CD4-positive, alpha-beta T cell treated with Interferon alpha-2 for 1 hour (primary cell): ENCODE results near the gene PRRC2B.
A peak's percentile ranks its signal among the peaks of the same experiment; 100 is the strongest.

Source experiments
- DNase-seq, 2 donors: peaks; one replicate each; pipeline ENCODE4 v3.0.0-alpha.2; 2020 to 2022

PRRC2B gene

DNA sequence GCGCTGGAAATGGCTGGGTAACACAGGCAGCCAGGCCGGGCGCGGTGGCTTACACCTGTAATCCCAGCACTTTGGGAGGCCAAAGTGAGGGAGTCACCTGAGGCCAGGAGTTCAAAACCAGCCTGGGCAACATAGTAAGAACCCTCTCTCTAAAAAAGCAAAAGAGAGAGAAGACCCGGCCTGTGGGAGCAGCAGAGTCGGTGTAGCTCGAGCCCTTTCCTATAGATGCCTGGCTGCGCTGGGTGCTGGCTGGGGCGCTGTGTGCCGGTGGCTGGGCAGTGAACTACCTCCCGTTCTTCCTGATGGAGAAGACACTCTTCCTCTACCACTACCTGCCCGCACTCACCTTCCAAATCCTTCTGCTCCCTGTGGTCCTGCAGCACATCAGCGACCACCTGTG lies 127.9 kb downstream of the PRRC2B start:
- no peak for DNase-seq

DNA sequence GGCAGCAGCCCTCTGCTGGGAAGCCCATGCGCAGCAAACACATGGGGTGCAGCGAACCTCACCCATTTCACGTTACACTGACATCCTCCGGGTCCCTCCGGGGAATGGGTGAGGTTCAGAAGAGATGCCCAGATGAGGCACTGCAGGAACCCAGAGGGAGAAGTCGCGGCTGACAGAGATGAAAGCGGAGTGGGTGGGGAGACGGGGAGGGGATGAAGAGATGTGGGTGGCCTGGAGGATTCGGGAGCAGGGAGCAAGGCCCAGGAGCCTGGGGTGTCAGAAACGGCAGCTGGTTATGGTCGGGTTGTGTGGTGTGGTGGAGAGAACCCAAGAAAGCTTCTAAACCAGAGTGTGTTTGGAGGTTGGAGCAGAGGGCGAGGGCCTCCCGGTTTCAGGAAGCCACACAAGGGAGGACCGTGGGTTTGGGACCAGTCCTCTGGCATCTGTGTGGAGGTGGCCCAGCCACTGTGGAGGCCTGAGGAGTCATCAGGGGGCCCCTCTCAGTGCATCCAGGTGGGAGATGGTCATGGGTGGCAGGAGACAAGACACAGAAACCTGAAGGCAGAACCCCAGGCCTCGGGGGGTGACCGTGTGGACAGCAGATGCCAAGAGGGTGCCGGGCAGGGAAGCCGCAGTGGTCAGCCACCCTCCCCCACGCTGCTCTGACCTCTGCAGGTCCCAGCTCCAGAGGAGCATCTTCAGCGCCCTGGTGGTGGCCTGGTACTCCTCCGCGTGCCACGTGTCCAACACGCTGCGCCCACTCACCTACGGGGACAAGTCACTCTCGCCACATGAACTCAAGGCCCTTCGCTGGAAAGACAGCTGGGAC lies 128.6 kb downstream of the PRRC2B start:
- no peak for DNase-seq

DNA sequence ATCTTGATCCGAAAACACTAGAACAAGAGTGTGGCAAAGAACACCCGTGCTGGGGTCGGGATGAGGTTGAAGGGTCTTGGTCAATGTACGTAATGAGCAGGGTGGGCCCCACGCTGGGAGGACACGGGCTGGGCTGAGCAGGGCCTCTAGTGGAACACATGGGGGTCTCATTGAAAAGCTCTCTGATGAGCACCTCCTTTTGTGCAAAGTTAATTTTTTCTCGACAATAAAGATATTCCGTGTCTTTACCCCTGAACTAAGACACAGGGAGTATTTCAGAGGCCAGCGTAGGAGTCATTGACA lies 129.2 kb downstream of the PRRC2B start:
- DNase-seq: no peak

DNA sequence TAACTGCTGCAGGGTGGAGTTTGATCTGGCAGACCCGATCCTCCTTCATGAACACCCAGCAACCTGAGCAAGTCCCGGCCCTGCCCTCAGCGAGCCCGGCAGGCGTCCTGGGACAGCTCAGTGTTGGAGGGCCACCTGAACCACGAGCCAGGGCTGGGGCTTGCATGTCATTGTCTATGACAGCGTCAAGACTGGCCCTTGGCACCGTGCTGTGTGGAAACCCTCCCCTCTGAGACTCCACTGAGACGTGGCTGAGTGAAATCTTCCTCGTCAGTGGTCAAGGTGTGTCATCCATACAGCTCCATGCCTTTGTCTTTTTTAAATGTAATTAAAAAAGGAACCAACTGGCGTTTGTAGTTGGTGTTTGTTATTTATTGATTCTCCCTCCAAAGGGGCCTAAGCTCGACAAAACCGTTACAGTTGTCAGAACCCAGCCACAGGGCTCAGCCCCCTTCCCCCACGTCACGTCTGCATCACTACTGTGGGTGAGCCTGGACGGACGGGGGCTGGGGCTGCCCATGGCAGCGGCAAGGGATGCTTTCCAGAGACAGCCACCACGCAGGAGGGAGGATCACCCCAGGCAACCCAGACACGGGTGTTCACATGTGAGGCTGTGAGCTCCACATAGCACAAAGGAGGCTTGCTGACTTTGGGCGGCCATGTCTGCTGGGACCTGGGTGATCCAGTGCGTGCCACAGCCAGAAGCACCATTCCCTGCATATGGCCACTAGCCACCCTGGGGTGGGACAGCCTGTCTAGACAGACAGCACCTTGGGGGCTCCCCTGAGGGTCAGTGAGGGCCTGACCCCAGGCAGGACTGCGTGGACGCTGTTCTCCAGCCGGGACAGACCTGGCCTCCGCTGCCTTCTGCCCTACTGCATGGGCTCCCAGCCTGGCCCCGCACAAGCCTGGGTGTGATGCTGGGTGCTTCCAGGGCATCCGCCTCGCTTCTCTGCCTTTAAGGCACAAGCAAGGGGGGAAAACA lies 129.9 kb downstream of the PRRC2B start:
- no peak for DNase-seq

DNA sequence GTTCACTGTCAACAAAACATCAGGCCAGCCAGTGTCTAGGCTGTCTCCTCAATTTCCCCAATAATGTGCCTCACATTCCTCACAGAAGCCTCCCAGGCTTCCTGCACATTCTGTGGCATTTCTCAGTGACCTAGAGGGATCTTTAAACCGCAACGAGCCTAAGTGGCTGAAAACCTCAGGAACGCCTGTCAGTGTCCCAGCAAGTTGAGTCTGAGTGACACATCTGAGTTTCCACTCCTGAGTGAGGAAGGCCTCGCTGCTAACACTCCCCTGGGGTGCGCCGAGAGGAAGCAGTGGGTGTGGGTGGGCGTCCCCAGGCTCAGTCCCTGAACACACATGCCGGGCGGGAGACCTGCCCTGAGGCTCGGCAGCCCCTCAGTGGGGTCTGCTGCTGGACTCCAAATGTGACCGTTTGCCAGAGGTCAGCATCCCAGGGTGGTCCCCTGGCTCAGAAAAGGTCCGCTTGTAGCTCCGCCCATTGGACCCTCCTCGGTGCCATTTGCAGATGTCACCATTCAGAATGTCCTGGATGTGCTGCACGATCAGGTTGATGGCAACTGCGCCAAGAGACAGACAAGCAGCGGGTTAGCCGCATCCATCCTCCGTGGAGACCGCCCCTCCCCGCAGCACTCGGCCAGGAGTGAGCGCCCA lies 130.9 kb downstream of the PRRC2B start:
- no peak for DNase-seq

DNA sequence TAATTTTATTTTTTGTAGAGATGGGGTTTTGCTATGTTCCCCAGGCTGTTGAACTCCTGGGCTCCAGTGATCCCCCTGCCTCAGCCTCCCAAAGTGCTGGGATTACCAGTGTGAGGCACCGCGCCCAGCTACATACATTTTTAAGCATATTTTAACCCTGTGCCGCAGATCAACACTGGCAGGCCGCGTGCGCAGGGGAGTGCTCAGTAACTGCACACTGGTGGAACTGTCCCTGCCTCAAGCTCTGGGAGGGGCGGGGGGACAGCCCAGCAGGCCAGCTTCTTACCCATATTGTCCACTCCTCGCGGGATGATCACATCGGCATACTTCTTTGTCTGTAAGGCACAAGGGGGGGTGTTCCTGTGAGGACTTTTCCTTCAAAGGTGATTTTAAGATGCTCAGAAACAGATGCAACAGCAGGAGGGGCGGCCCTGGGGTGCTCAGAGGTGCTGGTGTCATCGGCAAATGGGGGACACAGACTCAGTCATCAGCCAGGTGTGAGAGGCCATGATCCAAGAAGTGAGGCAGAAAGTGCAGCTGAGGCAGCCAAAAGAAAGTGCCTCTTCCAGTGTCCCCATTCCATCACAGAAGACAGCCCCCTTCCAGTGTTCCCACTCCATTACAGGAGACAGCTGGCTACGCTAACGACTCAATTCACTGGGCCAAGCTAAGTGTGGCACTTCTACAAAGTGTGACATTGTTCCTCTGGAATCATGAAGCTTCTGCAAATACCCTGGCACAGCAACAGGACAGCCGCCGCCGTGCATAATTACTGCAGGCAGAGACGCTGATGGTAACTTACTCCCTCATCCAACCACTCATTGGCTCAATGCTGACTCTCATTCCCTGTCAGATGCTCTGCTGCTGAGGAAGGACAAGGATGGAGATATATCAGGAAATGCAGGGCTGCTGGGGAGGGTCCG lies 132.0 kb downstream of the PRRC2B start:
- DNase-seq: no peak

DNA sequence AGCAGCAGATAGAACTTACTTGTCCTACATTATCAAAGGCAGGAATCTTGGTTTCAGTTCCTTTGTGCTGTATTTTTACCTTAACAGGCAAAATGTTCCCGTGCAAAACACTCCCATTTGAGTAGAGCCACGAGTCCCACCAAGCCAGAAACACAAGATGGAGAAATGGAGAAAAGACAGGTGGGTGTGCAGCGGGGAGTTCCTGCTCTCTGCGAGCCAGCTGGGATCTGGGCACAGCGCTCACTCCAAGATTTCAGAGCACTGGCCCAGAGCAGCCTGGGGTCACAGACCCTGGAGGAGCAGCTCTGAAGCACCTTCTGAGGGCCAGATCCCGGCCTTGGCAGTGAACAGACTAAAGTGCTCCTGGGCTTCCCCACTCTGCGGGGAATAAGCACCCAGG lies 134.3 kb downstream of the PRRC2B start:
- DNase-seq: no peak

DNA sequence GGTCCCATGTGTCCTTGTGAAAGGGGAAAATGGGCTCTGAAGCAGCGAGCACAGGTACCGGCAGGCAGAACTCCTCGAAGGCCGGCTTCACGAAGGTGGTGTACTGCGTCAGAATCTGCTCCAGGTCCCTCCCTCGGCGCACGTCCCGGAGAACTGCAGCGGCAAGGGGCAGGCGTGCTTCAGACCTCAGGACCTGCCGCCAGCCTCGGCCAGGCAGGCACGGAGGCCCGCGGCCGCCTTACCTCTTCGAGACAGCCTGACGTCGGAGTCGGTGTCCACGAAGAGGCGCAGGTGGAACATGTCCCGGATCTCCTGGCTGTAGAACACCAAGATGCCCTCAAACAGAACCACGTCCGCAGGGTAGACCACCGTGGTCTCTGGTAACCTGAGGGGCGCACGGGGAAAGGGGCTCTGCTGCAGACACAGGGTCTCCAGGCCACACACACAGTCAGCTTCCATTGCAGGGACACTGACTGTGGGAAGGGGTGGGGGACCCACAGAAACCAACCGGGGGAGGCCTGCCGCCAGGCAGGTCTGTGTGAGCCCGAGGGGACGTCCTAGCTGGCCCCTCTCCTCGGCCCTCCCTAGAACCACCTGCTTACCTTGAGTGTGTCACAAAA lies 135.1 kb downstream of the PRRC2B start:
- DNase-seq: no peak

DNA sequence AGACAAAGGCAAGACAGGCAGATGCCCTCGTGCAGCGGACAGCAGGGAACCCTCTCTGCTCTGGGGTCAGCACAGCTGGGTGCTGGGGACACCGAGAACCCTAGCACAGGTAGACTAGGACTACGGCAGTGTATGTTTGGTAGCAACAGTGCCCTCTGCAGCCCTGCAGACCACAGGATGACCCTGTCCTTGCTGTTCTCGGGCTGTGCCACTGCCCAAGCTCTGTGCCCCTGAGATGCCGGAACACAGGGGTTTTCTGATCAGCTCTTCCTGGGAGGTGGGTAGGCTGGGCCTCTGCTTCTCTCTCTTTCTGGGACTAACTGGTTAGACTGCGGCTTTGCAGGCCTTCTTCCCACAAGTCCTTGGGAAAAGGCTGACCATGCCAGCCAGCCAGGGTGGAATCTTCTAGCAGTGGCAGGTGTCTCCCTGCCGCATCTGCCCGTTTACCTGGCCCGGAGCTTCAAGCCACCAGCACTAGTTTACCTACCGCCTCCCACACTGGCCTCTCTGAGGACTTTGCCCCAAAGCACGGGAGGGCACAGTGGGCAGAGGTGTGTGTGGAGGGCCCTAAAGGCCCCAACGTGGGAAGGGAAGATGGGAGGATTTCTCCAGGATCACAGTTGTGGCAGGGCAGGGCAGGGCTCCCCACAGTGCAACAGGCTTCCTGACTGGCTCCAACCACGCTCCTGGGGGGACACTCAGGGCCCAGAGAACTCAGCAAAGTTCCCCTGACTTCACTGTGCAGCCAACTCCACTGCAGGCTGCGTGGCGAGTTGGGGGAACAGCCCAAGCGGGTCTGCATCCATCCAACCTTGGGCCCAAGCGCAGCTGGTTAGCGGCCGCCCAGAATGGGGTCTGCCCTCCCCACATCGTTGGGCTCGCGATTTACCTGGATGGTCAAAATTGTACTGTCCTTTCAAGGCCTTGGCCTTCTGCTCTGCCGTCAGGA lies 136.0 kb downstream of the PRRC2B start:
- no peak for DNase-seq

DNA sequence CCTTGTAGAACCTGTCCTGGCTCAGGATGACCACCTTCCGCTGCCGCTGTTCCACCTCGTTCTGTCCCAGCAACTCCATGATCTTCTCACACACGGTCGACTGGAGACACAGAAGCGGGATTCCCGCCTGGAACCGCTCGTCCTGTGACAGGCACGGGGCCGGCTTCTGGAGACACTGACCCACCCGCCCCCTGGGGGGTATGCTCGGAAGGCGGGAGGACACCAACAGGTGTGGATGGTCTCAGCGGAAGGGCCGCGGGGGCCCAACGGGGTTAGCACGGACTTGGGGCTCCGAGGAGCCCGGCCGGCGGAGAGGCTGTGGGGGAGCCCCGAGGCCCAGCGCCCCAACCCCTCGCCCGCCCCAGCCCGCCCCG lies 136.6 kb downstream of the PRRC2B start:
- no peak for DNase-seq

DNA sequence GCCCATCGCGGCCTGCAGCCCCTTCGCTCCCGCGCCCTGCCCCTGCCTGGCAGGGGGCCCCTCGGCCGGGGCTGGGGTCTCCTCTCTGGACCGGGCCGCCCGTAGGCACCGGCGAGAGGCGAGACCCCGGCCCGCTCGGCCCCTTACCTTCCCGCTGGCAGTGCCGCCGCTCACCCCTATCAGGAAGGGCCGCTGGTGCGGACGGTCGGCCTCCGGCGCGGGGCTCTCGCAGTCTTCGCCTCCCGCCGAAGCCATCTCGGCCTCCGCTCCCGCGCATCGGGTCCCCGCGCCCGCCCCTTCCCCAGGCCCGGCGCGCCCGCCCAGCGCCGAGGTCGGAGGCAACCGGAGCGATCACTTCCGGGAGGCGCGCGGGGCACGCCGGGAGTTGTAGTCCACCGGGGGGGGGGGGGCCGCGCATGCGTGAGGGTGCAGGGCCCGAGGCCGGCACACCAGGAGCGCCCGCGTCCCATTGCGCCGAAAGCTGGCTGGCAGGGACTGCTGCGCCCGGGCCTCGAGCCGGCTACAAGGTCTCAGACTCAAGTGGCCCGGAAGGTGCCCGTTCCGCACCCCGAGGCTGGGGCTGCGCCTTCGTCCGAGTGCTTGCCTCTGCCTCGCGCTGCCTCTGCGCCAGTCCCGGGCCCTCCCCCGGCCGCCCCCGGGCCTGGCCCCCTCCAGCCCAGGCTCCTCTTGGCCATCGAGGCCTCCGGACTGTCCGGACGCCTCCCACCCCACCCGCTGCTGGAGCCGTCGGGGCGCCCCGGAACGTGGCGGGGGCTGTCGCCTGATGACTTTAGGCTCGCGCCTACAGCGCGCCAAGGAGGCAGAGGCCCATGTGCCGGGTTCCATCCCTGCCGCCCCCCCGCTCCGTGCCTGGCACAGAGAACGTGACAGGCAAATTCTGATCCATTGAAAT lies 137.3 kb downstream of the PRRC2B start, which contains the start of gene UCK1:
UCK1 (minus strand) TSS at position 344 of the 913 bp plus-strand sequence; CDS start at position 255, 89 bp downstream.
- DNase-seq: peak; percentile 72 to 79

DNA sequence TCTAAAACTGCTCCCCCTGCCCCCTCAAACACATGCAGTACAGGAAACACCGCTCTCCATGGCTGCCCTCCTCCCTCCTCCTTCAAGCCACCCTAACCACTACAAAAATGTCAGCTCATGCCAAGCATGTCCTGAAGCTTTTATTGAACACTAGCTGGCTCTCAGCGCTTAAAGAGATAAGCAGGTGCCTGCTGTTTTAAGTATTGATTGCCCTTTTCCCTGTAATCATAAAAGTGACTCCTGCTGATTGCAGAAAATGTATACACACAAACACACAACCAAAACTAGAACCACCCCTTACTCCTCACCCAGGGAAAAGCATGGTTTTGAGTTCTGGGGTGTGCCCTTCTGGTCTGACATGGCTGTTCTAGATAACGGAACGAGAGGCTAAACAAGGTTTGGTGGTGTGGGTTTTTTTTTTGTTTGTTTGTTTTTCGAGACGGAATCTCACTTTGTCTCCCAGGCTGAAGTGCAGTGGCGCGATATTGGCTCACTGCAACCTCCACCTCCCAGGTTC lies 140.9 kb downstream of the PRRC2B start:
- DNase-seq: peak in 1 of 2 donors; percentile 15

DNA sequence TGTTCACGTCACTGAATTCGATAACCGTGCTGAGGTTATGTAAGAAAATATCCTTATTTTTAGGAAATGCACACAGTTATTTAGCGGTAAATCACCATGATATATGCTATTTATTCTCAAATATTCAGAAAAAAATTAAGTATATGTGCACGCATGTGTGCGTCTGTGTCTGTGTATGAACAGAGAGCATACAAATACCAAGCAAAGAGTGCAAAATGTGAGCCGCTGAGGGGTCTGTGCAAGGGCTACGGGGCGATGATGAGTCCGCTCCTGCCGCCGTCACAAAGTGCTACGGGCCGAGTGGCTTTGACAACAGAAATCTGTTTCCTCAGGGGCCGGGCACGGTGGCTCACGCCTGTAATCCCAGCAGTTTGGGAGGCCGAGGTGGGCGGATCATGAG lies 144.1 kb downstream of the PRRC2B start:
- DNase-seq: no peak

DNA sequence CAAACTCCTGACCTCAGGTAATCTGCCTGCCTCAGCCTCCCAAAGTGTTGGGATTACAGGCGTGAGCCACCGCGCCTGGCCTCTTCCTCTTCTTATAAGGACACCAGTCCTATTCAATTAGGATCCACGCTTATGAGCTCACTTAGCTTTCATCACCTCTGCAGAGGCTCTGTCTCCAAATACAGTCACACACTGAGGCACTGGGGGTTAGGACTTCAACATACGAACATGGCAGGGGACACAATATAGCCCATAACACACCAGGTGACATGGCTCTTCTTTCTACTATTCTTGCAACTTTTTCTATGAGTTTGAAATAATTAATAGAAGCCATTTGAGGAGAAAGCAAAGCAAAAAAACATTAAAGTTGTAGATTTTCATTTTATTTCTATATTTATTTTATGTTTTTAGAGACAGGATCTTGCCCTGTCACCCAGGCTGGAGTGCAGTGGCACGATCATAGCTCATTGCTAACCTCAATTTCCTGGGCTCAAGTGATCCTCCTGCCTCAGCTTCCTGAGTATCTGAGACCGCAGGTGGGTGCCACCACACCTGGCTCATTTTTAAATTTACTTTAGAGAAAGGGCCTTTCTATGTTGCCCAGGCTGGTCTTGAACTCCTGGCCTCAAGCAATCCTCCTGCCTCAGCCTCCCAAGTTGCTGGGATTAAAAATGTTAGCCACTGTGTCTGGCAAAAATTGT lies 145.5 kb downstream of the PRRC2B start:
- peak in 1 of 2 donors; percentile 52 for DNase-seq

DNA sequence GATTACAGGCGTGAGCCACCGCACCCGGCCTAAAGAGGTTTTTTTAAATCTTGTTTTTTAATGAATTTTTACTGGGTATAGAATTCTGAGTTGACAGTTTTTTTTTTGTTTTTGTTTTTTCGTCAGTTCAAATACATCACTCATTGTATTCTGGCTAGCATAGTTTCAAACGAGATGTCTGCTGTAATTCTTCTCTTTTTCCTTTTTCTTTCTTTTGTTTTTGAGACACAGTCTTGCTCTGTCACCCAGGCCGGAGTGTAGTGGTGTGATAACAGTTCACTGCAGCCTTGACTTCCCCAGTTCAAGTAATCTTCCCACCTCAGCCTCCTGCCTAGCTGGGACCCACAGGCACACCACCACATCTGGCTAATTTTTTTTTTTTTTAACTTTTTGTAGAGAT lies 149.3 kb downstream of the PRRC2B start:
- no peak for DNase-seq

DNA sequence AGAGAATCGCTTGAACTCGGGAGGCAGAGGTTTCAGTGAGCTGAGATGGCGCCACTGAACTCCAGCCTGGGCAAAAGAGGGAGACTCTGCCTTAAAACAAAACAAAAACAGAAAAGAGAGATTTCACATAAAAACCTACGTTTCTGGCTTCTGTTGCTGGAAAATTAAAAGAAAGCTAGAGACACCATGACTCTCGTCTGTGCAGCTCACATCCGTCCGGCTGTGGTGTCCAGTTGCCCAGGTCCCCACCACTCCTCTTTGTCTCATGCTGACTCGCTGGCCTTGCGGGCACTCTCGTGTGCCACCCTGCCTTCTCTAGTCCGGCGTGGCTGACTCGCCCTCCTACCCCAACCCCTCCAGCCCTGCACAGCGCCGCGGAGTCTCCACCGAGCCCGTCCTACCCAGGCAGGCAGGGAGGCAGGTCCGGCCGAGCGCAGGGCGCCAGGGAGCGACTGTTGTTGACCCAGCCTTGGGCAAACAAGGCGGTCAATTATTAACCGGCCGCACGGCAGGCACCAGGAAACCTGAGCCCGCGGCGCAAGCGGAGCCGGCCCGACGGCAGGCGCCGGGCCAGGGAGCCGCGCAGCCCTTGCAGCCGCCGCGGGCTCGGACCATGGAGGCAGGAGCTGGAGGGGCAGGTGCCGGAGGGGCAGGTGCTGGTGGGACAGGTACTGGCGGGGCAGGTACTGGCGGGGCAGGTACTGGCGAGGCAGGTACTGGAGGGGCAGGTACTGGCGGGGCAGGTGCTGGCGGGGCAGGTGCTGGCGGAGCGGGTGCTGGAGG lies 151.3 kb downstream of the PRRC2B start, which contains the start of gene PRRT1B:
PRRT1B (plus strand) TSS at position 521 of the 783 bp plus-strand sequence; CDS start at position 614, 93 bp downstream.
- DNase-seq: no peak

DNA sequence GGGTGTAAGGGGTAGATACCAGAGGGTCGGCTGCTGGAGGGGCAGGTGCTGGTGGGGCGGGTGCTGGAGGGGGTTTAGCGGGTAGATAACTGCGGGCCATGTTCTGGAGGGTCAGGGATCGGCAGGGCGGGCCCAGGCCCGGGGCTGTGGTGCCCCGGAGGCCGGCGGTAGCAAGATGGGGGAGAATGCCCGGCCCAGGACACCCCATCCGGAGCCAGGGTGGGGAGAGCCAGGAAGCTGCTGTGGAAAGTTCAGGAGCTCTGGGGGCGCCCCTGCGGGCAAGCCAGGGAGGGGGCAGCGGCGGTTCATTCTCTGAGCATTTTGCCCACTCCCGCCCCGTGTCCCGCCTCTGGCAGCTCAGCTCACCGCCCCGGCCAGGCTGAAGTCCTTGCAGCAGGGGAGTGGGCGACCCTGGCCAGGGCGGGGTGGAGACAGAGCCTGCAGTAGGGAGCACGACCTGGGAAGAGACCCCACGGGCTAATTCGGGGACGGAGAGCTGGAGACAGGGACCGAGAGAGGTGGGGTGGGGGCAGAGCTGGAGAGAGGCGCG lies 152.0 kb downstream of the PRRC2B start:
- no peak for DNase-seq
